GM12873 (cell line): ENCODE results near the gene MYD88.

Source experiments
- TF ChIP-seq, protein P1 (sequence below): IDR thresholded peaks from 2 replicates; pipeline ENCODE4 v1.5.1; 2012; ENCODE audit warnings: low read depth, mild to moderate bottlenecking, moderate library complexity, low read length, control low read depth; ENCODE audit not compliant: insufficient read depth; ENCODE audit errors: missing control alignments

Gene MYD88

DNA sequence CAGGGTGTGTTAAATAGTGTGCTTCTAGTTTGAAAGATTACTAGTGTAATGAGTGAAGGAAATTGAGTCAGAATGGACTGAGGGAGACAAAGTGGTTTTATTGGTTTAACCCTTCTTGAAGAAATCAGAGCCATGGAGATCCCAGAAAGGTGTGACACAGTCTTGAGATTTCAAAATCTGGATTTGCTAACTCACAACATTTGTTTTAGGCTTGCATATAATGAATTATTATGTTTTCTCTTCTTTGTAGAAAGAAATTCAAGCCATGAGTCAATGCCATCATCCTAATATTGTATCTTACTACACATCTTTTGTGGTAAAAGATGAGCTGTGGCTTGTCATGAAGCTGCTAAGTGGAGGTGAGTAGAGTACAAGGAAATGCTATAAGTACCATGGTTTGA is 52.0 kb downstream of the MYD88 start:
- TF ChIP-seq, protein P1, sequence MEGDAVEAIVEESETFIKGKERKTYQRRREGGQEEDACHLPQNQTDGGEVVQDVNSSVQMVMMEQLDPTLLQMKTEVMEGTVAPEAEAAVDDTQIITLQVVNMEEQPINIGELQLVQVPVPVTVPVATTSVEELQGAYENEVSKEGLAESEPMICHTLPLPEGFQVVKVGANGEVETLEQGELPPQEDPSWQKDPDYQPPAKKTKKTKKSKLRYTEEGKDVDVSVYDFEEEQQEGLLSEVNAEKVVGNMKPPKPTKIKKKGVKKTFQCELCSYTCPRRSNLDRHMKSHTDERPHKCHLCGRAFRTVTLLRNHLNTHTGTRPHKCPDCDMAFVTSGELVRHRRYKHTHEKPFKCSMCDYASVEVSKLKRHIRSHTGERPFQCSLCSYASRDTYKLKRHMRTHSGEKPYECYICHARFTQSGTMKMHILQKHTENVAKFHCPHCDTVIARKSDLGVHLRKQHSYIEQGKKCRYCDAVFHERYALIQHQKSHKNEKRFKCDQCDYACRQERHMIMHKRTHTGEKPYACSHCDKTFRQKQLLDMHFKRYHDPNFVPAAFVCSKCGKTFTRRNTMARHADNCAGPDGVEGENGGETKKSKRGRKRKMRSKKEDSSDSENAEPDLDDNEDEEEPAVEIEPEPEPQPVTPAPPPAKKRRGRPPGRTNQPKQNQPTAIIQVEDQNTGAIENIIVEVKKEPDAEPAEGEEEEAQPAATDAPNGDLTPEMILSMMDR = no peak
